Endothelial cell of umbilical vein (primary cell): ENCODE data around the gene SBSN. TPM values are rescaled to one million over a fixed set of nuclear protein-coding genes. Genes with fewer than 3 reads are reported as not detected.

Experiments
- BruUV-seq: library from RNA; stranded (reverse); fragments of 400-500 nt; replicated peaks from 2 replicates; lab custom pipeline; 2021; lab: Mats Ljungman, UMichigan
- CTCF ChIA-PET: fragments of 300-600, 350-600 bp; sonication (Branson Sonifier 250); formaldehyde crosslinking; loops from one replicate; lab custom pipeline; 2021; ENCODE audit warnings: antibody characterized with exemption, inconsistent platforms; lab: Charles Lee
- POLR2A ChIA-PET: fragments of 300-600, 350-600 bp; sonication (Branson Sonifier 250); formaldehyde crosslinking; loops from one replicate; lab custom pipeline; 2021; ENCODE audit warnings: antibody characterized with exemption, inconsistent platforms; lab: Charles Lee
- DNase-seq: peaks from one replicate; pipeline ENCODE4 v3.0.0-alpha.2; 2011; ENCODE audit warnings: low read depth, low spot score
- FAIRE-seq: peaks from 2 replicates; lab custom pipeline; 2011; peaks lifted over from hg19 to GRCh38; lab: Jason Lieb, UNC
- H2AFZ ChIP-seq: 2 replicates; pipeline ENCODE4 v1.6.0; 2012; ENCODE audit warnings: low read depth, low read length, control low read depth, inconsistent platforms
- H3K27ac ChIP-seq: 2 replicates; pipeline ENCODE4 v1.5.1; 2011; ENCODE audit warnings: low read depth, mild to moderate bottlenecking, control low read depth, low read length, moderate library complexity; ENCODE audit not compliant: insufficient read depth
- H3K27me3 ChIP-seq, 2 experiments: 2 replicates each; pipeline versions ENCODE4 v1.6.0 to v1.6.1; 2011; ENCODE audit warnings: low read length in 2 of 2, mixed read lengths in 1 of 2; ENCODE audit not compliant: control insufficient read depth in 2 of 2, insufficient read depth in 2 of 2
- H3K36me3 ChIP-seq, 2 experiments: 2 replicates in 1 of 2; 3 replicates in 1 of 2; pipeline ENCODE4 v1.5.1; 2011; ENCODE audit warnings: low read length in 2 of 2, mild to moderate bottlenecking in 1 of 2, moderate library complexity in 1 of 2; ENCODE audit not compliant: control insufficient read depth in 2 of 2, insufficient read depth in 2 of 2; ENCODE audit errors: extremely low read depth in 1 of 2
- H3K4me1 ChIP-seq: 3 replicates; pipeline ENCODE4 v1.5.1; 2011; ENCODE audit warnings: mild to moderate bottlenecking, low read length; ENCODE audit not compliant: control insufficient read depth, insufficient read depth; ENCODE audit errors: extremely low read depth
- H3K4me2 ChIP-seq: 2 replicates; pipeline ENCODE4 v1.6.1; 2011; ENCODE audit warnings: low read length, control low read depth, mixed read lengths; ENCODE audit not compliant: insufficient read depth
- H3K4me3 ChIP-seq, 3 experiments: fragments of 200-600 bp in 1 of 3; sonication (generic), shearing (Covaris generic) in 1 of 3; replicated peaks in 1 of 3; 2 replicates each; pipeline ENCODE4 v1.5.1; 2011 to 2016; ENCODE audit warnings: control low read depth in 3 of 3, low read length in 3 of 3, mild to moderate bottlenecking in 2 of 3, inconsistent platforms in 1 of 3, low read depth in 1 of 3, moderate library complexity in 1 of 3; ENCODE audit not compliant: insufficient read depth in 1 of 3
- H3K79me2 ChIP-seq: 2 replicates; pipeline ENCODE4 v1.6.0; 2012; ENCODE audit warnings: low read length, inconsistent platforms; ENCODE audit not compliant: control insufficient read depth, insufficient read depth
- H3K9ac ChIP-seq: replicated peaks from 2 replicates; pipeline ENCODE3; 2011; ENCODE audit warnings: low read length, control low read depth; ENCODE audit not compliant: insufficient read depth; ENCODE audit errors: extremely low read depth
- H3K9me1 ChIP-seq: replicated peaks from 3 replicates; pipeline ENCODE4 v1.6.0; 2011; ENCODE audit warnings: mild to moderate bottlenecking, low read length; ENCODE audit not compliant: control insufficient read depth, insufficient read depth; ENCODE audit errors: extremely low read depth
- H3K9me3 ChIP-seq: replicated peaks from 2 replicates; pipeline ENCODE4 v1.5.1; 2012; ENCODE audit warnings: low read length, inconsistent platforms; ENCODE audit not compliant: control insufficient read depth, insufficient read depth
- H4K20me1 ChIP-seq: replicated peaks from 2 replicates; pipeline ENCODE3; 2011; ENCODE audit warnings: mild to moderate bottlenecking, low read length; ENCODE audit not compliant: control insufficient read depth, insufficient read depth; ENCODE audit errors: extremely low read depth
- EZH2 ChIP-seq: IDR thresholded peaks from 2 replicates; pipeline ENCODE4 v1.6.1; 2012; ENCODE audit warnings: borderline replicate concordance, low read depth, mild to moderate bottlenecking, moderate library complexity, low read length, inconsistent platforms; ENCODE audit not compliant: severe bottlenecking
- FOS ChIP-seq: IDR thresholded peaks from 2 replicates; pipeline ENCODE4 v1.6.1; 2011; ENCODE audit warnings: mild to moderate bottlenecking, low read length, moderate library complexity, borderline replicate concordance; ENCODE audit not compliant: insufficient read depth
- GATA2 ChIP-seq: IDR thresholded peaks from 2 replicates; pipeline ENCODE4 v1.7.0; 2011; ENCODE audit warnings: low read depth, mild to moderate bottlenecking, moderate library complexity, mixed read lengths, low read length; ENCODE audit not compliant: insufficient read length, insufficient read depth
- JUN ChIP-seq: IDR thresholded peaks from 2 replicates; pipeline ENCODE4 v1.6.1; 2011; ENCODE audit warnings: borderline replicate concordance, low read depth; ENCODE audit not compliant: insufficient read length, insufficient read depth
- MYC ChIP-seq: IDR thresholded peaks from one replicate; pipeline ENCODE4 v1.6.1; 2011; ENCODE audit warnings: mild to moderate bottlenecking, low read depth, low read length
- POLR2A ChIP-seq: IDR thresholded peaks from 2 replicates; pipeline ENCODE4 v1.6.1; 2012; ENCODE audit warnings: low read depth, mild to moderate bottlenecking, control low read depth, low read length
- POLR2AphosphoS5 ChIP-seq: IDR thresholded peaks from 2 replicates; pipeline ENCODE4 v1.6.1; 2012; ENCODE audit warnings: low read depth, mild to moderate bottlenecking, control low read depth, low read length, moderate library complexity; ENCODE audit not compliant: insufficient read depth
- dilution Hi-C: fragments of 300-500 bp; cut with MboI; formaldehyde crosslinking; loops from one replicate; pipeline ENCODE4 v1.15.0; 2019; ENCODE audit warnings: low sequenced_read_pairs; ENCODE audit not compliant: extremely low pct_ligation_motif_present
- intact Hi-C: fragments of 100-400 bp; cut with micrococcal nuclease; formaldehyde crosslinking; loops from one replicate; pipeline ENCODE4 v1.10.0; 2022
- polyA plus RNA-seq, 4 experiments: library from polyadenylated mRNA; depleted of rRNA in 3 of 4; stranded (reverse) in 3 of 4; unstranded in 1 of 4; fragments of >200 nt; gene quantifications; 2 replicates each; pipeline versions ENCODE4 v1.2.1 to v1.2.3, GENCODE V29; 2011 to 2012; ENCODE audit warnings: missing spikeins in 1 of 4
- total RNA-seq: library from RNA; stranded (reverse); gene quantifications from 2 replicates; pipeline ENCODE4 v1.2.3, GENCODE V29; 2021
- TF ChIP-seq, protein P1 (sequence below): IDR thresholded peaks from 2 replicates; pipeline ENCODE4 v1.6.1; 2011; ENCODE audit not compliant: insufficient read depth, insufficient read length
- TF ChIP-seq, protein P2 (sequence below), 2 donors: IDR thresholded peaks; 1 replicate in 1 of 2; 2 replicates in 1 of 2; pipeline ENCODE4 v1.5.1; 2011; ENCODE audit warnings: low read length in 2 of 2, mild to moderate bottlenecking in 2 of 2, moderate library complexity in 2 of 2, control low read depth in 1 of 2, inconsistent platforms in 1 of 2, low read depth in 1 of 2; ENCODE audit not compliant: insufficient read depth in 1 of 2; ENCODE audit errors: extremely low read depth in 1 of 2

Gene SBSN
- total and polyA plus RNA-seq, 2 donors (not counting 3 experiments of a cell fraction or from before 2014, with no cell fraction given) = not detected

DNA sequence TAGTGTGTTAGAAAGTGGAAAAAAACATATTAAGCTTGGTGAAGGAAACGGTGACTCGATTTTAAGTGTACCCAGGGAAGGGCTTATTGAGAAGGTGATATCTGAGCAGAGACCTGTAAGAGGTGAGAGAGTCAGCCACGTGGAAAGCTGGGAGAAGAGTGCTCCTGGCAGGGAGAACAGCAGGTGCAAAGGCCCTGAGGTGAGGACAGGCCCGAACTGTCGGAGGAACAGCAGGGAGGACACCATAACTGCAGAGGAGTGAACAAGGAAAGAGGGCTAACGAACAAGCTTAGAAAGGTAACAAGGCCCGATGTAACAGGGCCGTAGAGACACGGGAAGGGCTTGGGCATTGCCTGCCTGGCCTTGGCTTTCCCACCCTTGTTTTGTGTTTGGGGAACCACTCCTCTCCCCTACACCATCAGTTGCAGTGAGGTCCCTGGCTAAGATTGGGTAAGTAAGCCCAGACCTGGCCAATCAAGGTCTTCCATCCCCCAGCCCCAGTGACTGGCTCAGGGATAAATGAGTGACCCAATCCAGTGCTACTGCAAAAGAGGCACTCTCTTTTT, 28.0 kb upstream of the SBSN start:
- Histone ChIP-seq H3K36me3 (no peaks in the 10 kb centered on the region), H3K27me3 (peaks cover 0 to 4% of the 10 kb centered on the region in 2 experiments), H3K4me2 (no peak overlapping the region), H2AFZ (no peak overlapping the region), H4K20me1 (no peaks in the 10 kb centered on the region), H3K9me1 (no peaks in the 10 kb centered on the region), H3K27ac (no peak overlapping the region), H3K4me1 (no peaks in the 10 kb centered on the region), H3K9ac (no peak overlapping the region), H3K9me3 (no peaks in the 10 kb centered on the region), H3K79me2 (no peaks in the 10 kb centered on the region), H3K4me3 (no peak overlapping the region)
- no TSS peak for BruUV-seq
- intact Hi-C loops (no loop called here), dilution Hi-C loops (no loop called here)
- TF ChIP-seq JUN = no peak
- TF ChIP-seq EZH2 = no peak
- no peak for TF ChIP-seq POLR2AphosphoS5
- TF ChIP-seq POLR2A = no peak
- no peak for TF ChIP-seq GATA2
- TF ChIP-seq, protein P1, sequence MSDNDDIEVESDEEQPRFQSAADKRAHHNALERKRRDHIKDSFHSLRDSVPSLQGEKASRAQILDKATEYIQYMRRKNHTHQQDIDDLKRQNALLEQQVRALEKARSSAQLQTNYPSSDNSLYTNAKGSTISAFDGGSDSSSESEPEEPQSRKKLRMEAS = no peak
- no peak for TF ChIP-seq MYC
- TF ChIP-seq, protein P2, sequence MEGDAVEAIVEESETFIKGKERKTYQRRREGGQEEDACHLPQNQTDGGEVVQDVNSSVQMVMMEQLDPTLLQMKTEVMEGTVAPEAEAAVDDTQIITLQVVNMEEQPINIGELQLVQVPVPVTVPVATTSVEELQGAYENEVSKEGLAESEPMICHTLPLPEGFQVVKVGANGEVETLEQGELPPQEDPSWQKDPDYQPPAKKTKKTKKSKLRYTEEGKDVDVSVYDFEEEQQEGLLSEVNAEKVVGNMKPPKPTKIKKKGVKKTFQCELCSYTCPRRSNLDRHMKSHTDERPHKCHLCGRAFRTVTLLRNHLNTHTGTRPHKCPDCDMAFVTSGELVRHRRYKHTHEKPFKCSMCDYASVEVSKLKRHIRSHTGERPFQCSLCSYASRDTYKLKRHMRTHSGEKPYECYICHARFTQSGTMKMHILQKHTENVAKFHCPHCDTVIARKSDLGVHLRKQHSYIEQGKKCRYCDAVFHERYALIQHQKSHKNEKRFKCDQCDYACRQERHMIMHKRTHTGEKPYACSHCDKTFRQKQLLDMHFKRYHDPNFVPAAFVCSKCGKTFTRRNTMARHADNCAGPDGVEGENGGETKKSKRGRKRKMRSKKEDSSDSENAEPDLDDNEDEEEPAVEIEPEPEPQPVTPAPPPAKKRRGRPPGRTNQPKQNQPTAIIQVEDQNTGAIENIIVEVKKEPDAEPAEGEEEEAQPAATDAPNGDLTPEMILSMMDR (IDR thresholded peaks at IDR 0.05; ENCODE audit: extremely low read depth in 1 of 2, insufficient read depth in 1 of 2, low read depth in 1 of 2, low read length in 2 of 2) = no peak
- TF ChIP-seq FOS = no peak
- no peak for FAIRE-seq
- DNase-seq = no peak
- CTCF ChIA-PET = interaction anchor here (1.0 to 1.2 kb wide), 3 partner anchors 16 to 203 kb away, joined by 3 read pairs; no protein-coding TSS in a partner anchor
- POLR2A ChIA-PET = no interaction called here
